SW480 (cell line): Measurements from ENCODE around the gene NBPF9.
"Not testable (repeated sequence)": the region's sequence is repeated elsewhere in the genome, so short reads cannot be mapped to it uniquely, and the experiment has no call there.

ENCODE experiments used
- DNase-seq: peaks from one replicate; pipeline ENCODE4 v3.0.0-alpha.2; 2016; ENCODE audit warnings: low spot score

Gene NBPF9, protein sequence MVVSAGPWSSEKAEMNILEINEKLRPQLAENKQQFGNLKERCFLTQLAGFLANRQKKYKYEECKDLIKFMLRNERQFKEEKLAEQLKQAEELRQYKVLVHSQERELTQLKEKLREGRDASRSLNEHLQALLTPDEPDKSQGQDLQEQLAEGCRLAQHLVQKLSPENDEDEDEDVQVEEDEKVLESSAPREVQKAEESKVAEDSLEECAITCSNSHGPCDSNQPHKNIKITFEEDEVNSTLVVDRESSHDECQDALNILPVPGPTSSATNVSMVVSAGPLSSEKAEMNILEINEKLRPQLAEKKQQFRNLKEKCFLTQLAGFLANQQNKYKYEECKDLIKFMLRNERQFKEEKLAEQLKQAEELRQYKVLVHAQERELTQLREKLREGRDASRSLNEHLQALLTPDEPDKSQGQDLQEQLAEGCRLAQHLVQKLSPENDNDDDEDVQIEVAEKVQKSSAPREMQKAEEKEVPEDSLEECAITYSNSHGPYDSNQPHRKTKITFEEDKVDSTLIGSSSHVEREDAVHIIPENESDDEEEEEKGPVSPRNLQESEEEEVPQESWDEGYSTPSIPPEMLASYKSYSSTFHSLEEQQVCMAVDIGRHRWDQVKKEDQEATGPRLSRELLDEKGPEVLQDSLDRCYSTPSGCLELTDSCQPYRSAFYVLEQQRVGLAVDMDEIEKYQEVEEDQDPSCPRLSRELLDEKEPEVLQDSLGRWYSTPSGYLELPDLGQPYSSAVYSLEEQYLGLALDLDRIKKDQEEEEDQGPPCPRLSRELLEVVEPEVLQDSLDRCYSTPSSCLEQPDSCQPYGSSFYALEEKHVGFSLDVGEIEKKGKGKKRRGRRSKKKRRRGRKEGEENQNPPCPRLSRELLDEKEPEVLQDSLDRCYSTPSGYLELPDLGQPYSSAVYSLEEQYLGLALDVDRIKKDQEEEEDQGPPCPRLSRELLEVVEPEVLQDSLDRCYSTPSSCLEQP (N-terminal part only)

DNA sequence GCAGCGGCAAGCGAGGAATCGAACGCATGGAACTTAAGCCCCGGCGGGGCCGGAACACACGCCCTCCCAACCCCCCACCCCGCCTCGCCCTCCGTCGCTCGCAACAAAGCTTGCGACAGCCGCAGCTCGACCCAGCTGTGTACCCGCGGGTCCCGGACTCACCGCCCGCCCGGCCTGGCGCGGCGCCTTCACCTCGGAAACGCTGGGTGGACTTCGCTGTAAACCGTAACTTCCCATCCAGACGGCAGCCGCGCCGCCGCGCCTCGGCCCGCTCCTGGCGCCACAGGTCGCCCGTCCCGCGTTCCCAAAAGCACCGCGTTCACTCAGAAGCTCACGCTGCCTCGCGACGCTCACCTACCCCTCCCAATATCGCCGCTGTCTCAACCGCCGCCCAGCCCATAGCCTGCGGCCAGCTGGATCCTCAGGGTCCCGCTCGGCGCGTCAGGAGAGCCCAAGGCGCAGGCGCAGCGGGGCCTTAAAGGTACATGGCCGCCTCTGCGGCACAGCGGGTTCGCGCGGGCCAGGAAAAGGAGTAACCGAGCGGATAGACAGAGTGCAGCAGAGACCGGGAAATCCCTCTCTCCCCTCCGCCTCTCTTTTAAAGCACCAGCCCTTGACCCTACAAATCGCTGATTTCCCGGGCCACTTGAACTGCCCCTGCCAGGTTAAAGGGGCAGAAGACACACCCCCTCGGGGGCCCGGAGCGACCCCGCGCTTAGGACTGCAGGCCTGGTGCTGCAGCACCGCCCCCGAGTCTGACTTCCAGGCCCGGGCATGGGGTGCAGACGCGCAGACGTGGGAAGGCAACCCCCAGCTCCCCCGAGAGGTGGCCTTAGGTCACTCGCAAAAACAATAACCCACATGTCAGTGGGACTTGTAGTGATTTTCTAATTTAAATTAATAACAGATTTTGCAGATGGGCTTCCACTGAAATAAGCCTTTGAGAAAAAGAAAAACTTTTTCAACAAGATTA is at the start of gene NBPF9:
NBPF9 (minus strand) TSS at position 443 of the 973 bp plus-strand sequence. CDS start 21,412 bp downstream, outside the sequence.
- DNase-seq = peak; percentile 22

DNA sequence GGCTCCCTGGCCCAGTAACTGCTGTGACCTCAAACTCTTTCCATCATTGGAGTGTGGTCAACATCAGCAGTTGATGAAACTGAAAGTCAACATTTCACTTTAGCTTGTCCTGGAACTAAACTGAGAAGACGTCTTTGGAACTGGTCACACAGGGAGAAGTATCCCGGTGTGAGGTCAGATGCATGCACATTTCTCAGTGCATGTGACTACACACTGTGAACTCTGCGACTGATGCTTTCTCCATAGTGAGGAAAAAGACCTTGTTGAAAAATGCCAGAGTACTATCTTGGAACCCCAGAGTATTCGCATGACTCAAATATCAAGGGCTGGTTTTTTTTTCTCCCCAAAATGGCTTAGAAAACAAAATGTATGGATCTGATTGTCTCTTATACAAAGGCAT is 46.6 kb upstream of the NBPF9 start:
- not testable (repeated sequence) for DNase-seq

- not testable (repeated sequence) for DNase-seq
Observed at GRCh38 chr1:149137585-149137984, 34.2 kb upstream of the NBPF9 start.

- DNase-seq = peak; percentile 14
Observed at GRCh38 chr1:149130938-149131337, 27.6 kb upstream of the NBPF9 start.

DNA sequence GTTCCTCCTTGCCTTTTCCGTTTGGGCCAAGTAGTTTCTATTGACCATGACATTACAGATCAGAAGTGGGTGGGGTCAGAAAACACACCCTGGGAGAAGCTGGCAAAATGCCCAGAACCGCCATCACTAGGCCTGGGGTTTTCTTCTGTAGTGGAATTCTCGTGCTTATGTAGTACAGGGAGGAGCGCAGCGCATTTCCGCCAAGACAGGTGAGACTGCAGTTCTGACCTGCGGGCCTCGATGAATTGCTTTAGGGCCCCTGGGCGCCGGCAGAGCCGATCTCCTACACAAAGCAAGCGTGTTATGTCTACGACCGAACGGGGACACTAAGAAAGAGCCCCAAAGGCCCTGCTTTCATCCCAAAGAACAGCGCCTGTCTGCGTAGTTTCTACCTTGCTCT is 25.9 kb upstream of the NBPF9 start:
- not testable (repeated sequence) for DNase-seq

DNA sequence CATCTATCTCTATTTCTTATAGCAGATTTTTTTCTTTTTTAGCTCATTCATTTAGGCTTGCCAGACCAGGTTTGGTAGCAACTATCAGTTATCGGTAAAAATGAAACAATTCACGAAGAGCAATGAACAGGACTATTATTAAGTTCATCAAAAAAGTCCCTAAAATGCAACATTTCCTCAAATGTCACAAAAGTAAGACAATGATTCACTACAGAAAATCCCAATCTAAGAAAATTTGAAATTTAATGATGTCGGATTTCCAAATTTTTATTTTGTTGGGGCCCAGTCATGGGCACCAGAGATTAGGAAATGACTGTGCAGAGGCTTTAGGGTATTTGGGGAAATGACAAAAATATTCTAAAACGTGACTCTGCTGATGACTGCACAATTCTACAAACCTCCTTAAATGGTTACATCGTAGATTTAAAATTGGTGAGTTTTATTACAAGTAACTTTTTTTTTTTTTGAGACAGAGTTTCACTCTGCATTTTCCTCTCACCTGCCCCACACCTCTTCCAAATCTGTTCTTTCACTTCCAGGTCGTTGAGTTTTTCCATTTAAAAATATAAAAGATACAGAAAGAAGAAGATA is 23.3 kb upstream of the NBPF9 start:
- not testable (repeated sequence) for DNase-seq

DNA sequence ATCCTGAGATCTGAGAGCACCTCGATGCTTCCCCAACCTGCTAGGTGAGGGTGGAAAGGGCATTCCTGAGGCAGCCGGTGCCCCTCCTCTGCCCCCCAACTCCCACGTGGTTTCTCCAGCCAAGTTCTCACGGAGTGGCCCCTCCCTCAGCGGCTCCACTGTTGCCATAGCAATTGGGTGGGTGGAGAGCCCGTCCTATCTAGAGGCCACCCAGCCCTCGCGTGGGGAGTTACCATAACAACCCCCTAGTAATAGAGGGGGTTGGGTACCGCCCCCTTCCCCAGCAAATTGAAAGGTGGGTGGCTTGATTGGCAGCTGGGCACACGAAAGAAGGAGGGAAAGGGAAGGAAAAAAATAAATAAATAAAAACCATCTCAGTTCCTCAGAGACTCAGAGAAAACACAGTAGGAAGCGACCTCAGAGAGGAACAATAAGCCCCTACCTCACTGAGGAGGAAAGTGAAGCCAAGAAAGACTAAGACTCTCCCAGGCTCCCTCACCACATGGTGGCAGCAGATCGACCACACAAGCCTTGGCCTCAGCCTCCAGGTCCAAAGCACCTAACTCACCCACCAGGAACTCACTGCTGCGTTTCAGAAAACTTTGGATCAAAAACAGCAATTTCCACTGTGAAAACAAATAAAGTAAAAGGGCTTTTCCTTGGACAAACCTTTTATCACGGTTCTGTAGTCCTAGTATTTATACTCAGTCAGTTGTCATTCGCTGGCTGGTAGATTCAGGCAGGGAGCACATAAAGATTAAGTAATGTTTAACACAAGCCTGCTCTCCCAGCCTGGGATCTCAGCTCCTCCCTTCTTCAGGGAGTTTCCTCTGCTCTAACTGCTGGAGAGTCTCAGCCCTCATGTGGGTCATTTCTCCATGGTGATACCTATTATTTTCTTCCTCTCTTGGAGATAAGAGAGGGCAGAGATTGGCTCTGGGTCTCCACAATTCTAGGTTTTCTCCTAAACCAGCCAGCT is 20.9 kb upstream of the NBPF9 start:
- DNase-seq = not testable (repeated sequence)

GRCh38 chr1:149112828-149113227 is 9.5 kb upstream of the NBPF9 start:
- DNase-seq = not testable (repeated sequence)

- DNase-seq = peak; percentile 4
Observed at GRCh38 chr1:149110343-149110742, 7.0 kb upstream of the NBPF9 start.

GRCh38 chr1:149102574-149102973 is 777 bp downstream of the NBPF9 start:
- not testable (repeated sequence) for DNase-seq

DNA sequence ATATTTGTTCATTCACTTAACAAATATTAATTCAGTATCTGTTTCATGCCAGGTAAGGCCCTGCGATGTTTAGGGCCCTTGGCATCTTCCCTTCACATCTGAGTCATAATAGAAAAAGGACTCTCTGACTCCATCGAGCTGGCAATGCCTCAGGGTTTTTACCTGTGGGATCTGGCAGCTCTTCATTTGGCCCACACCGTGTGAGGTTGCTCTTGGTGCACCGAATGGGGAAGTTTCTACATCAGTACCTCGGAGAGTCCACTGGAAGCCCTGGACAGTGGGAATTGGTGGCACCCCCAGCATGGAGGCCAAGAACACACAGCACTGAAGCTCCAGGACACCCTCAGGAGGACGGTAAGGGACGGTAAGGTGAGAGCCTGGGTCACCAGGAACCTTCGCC is 5.1 kb downstream of the NBPF9 start:
- DNase-seq = not testable (repeated sequence)

DNA sequence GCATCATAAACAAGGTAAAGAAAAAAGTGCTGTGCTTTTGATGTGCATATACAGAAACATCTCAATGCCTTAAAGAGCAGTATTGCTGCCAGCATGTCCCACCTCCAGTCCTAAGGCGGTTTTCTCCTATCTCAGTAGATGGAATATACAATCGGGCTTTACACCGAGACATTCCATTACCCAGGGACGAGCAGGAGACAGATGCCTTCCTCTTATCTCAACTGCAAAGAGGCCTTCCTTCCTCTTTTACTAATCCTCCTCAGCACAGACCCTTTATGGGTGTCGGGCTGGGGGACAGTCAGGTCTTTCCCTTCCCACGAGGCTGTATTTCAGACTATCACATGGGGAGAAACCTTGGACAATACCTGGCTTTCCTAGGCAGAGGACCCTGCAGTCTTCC is 10.2 kb downstream of the NBPF9 start:
- not testable (repeated sequence) for DNase-seq

- DNase-seq = not testable (repeated sequence)
Observed at GRCh38 chr1:149075505-149076127, 27.7 kb downstream of the NBPF9 start.

GRCh38 chr1:149064611-149065010 is 38.7 kb downstream of the NBPF9 start:
- DNase-seq = not testable (repeated sequence)

DNA sequence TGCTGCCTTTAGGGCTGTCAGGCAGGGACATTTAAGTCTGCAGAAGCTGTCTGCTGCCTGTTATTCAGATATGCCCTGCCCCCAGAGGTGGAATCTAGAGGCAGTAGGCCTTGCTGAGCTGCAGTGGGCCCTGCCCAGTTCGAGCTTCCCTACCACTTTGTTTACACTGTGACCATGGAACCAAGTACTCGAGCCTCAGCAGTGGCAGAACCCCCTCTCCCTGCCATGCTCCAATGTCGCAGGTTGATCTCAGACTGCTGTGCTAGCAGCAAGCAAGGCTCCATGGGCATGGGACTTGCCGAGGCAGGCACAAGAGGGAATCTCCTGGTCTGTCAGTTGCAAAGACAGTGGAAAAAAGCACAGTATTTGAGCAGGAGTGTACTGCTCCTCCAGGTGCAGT is 60.3 kb downstream of the NBPF9 start:
- DNase-seq = not testable (repeated sequence)

DNA sequence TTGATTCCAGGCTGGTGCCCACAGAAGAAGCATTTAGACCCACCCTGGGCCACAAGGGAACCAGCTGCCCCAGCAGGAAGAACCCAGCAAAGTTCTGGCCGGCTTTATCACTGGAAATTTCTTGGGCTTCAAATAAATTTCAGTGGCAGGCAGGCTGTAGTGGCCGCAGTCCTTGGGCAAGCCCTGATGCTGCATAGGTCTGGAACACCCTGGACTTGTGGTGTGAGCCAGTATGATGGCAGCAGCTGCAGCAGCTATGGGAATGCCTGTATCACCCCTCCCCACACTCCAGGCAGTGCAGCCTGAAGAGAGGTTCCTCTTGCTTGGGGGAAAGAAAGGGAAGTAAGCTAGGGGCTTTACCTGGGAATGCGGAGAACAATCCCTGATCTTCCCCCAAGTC is 69.4 kb downstream of the NBPF9 start:
- not testable (repeated sequence) for DNase-seq

DNA sequence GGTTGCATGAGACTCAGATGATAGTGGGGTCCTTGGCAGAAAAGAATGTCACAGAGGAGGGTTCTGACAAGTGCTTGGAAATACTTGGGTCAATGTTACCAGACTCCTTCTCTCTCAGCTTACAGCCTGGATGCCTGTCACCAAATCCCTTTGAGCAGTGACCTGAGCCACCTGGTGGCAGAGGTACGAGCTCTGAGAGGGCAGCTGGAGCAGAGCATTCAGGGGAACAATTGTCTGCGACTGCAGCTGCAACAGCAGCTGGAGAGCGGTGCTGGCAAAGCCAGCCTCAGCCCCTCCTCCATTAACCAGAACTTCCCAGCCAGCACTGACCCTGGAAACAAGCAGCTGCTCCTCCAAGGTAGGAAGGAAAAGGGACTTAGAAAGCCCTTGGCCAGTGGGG is 79.0 kb downstream of the NBPF9 start:
- DNase-seq = not testable (repeated sequence)

GRCh38 chr1:149018577-149018976 is 84.8 kb downstream of the NBPF9 start:
- DNase-seq = not testable (repeated sequence)

- not testable (repeated sequence) for DNase-seq
Observed at GRCh38 chr1:149016626-149017025, 86.7 kb downstream of the NBPF9 start.
